PC-9 (cell line): ENCODE measurements around the gene UBE2O. TPM values are rescaled to one million over a fixed set of nuclear protein-coding genes. Genes with fewer than 3 reads are reported as not detected.

Experiments
- BruUV-seq: library from RNA; stranded (reverse); fragments of 400-500 nt; replicated peaks from 2 replicates; lab custom pipeline; 2021; lab: Mats Ljungman, UMichigan
- CTCF ChIA-PET: fragments of 300-600 bp; sonication (Branson Sonifier 250); formaldehyde crosslinking; loops from one replicate; lab custom pipeline; 2022; ENCODE audit warnings: antibody characterized with exemption; lab: Charles Lee
- POLR2A ChIA-PET: fragments of 300-600 bp; sonication (Branson Sonifier 250); formaldehyde crosslinking; loops from one replicate; lab custom pipeline; 2022; ENCODE audit warnings: antibody characterized with exemption; ENCODE audit not compliant: unreplicated experiment; lab: Charles Lee
- DNase-seq, 2 experiments: peaks; one replicate each; pipeline versions ENCODE4 v3.0.0 to v3.0.0-alpha.2; 2015 to 2022; ENCODE audit warnings: mixed read lengths in 1 of 2
- H2AFZ ChIP-seq: fragments of 200-600 bp; sonication (generic); 2 replicates; pipeline ENCODE4 v1.8.1; 2017; ENCODE audit warnings: antibody characterized with exemption
- H3F3A ChIP-seq: fragments of 200-600 bp; sonication (generic); 2 replicates; pipeline ENCODE4 v1.8.1; 2017; ENCODE audit warnings: antibody characterized with exemption, mild to moderate bottlenecking, low read depth; ENCODE audit not compliant: insufficient read depth
- H3K27ac ChIP-seq: fragments of 200-600 bp; sonication (generic); 2 replicates; pipeline ENCODE4 v1.6.1; 2016; ENCODE audit warnings: mixed run types
- H3K27me3 ChIP-seq: fragments of 200-600 bp; sonication (generic); 2 replicates; pipeline ENCODE4 v1.6.1; 2016; ENCODE audit warnings: low read depth, mixed run types; ENCODE audit not compliant: insufficient read depth
- H3K36me3 ChIP-seq: fragments of 200-600 bp; sonication (generic); 2 replicates; pipeline ENCODE4 v1.6.1; 2016; ENCODE audit warnings: low read depth, mixed run types
- H3K4me1 ChIP-seq: fragments of 200-600 bp; sonication (generic); replicated peaks from 2 replicates; pipeline ENCODE4 v1.6.1; 2016; ENCODE audit warnings: mixed run types; ENCODE audit not compliant: insufficient read depth
- H3K4me2 ChIP-seq: fragments of 200-600 bp; sonication (generic); 2 replicates; pipeline ENCODE4 v1.6.1; 2017; ENCODE audit warnings: mixed run types
- H3K4me3 ChIP-seq: fragments of 200-600 bp; sonication (generic); 2 replicates; pipeline ENCODE4 v1.6.1; 2016; ENCODE audit warnings: mixed run types
- H3K79me2 ChIP-seq: fragments of 200-600 bp; sonication (generic); 2 replicates; pipeline ENCODE4 v1.6.1; 2017; ENCODE audit warnings: low read depth, mixed run types
- H3K9me2 ChIP-seq: fragments of 200-600 bp; sonication (generic); 2 replicates; pipeline ENCODE4 v1.8.1; 2017; ENCODE audit warnings: mild to moderate bottlenecking; ENCODE audit not compliant: insufficient read depth
- H3K9me3 ChIP-seq: fragments of 200-600 bp; sonication (generic); 2 replicates; pipeline ENCODE4 v1.8.1; 2016; ENCODE audit warnings: low read depth; ENCODE audit not compliant: insufficient read depth
- H4K20me1 ChIP-seq: fragments of 200-600 bp; sonication (generic); 2 replicates; pipeline ENCODE4 v1.8.1; 2017; ENCODE audit not compliant: insufficient read depth
- EZH2 ChIP-seq: fragments of 200-600 bp; sonication (generic); IDR thresholded peaks from 2 replicates; pipeline ENCODE4 v1.8.0; 2017; ENCODE audit warnings: antibody characterized with exemption, low read depth
- intact Hi-C: fragments of 100-400 bp; cut with micrococcal nuclease; formaldehyde crosslinking; loops from one replicate; pipeline ENCODE4 v1.10.0; 2022; ENCODE audit not compliant: unreplicated experiment
- total RNA-seq: library from RNA; stranded (reverse); gene quantifications from 2 replicates; pipeline ENCODE4 v1.2.3, GENCODE V29; 2021
- TF ChIP-seq, protein P1 (sequence below): fragments of 200-600 bp; sonication (generic); conservative IDR thresholded peaks from 2 replicates; pipeline ENCODE4 v1.6.1; 2017; ENCODE audit warnings: mixed run types, antibody characterized with exemption, mild to moderate bottlenecking, moderate library complexity

UBE2O gene
- total RNA-seq, 1 experiment from 2014 or later: 28.0 TPM

DNA sequence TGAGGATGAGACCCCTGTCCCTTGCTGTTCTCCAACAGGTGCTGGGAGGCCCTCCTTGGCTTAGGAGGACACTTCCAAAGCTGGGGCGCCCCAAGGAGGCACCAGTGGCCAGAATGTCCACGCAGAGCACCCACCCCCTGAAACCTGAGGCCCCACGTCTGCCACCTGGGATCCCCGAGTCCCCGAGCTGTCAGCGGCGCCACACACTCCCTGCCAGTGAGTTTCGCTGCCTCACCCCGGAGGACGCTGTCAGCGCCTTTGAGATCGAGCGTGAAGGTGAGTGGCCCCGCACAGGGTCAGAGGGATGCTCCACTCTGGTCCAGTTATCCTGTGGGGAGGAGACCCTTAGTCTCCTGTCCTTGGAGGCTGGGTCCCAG, 15.7 kb upstream of the UBE2O start:
- Histone ChIP-seq H3K27ac (no peak overlapping the region), H3K36me3 (no peaks in the 10 kb centered on the region), H3F3A (no peaks in the 10 kb centered on the region), H3K9me2 (no peaks in the 10 kb centered on the region), H3K4me2 (no peak overlapping the region), H3K79me2 (no peaks in the 10 kb centered on the region), H3K4me3 (no peak overlapping the region), H3K9me3 (no peaks in the 10 kb centered on the region), H3K27me3 (no peaks in the 10 kb centered on the region), H3K4me1 (no peaks in the 10 kb centered on the region), H4K20me1 (no peaks in the 10 kb centered on the region), H2AFZ (no peak overlapping the region)
- ChIA-PET POLR2A (no interaction called here), CTCF (no interaction called here)
- TF ChIP-seq, protein P1, sequence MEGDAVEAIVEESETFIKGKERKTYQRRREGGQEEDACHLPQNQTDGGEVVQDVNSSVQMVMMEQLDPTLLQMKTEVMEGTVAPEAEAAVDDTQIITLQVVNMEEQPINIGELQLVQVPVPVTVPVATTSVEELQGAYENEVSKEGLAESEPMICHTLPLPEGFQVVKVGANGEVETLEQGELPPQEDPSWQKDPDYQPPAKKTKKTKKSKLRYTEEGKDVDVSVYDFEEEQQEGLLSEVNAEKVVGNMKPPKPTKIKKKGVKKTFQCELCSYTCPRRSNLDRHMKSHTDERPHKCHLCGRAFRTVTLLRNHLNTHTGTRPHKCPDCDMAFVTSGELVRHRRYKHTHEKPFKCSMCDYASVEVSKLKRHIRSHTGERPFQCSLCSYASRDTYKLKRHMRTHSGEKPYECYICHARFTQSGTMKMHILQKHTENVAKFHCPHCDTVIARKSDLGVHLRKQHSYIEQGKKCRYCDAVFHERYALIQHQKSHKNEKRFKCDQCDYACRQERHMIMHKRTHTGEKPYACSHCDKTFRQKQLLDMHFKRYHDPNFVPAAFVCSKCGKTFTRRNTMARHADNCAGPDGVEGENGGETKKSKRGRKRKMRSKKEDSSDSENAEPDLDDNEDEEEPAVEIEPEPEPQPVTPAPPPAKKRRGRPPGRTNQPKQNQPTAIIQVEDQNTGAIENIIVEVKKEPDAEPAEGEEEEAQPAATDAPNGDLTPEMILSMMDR: no peak
- TF ChIP-seq EZH2: no peak
- no peak for DNase-seq
- intact Hi-C loops: loop anchor here (10.0 kb wide), 2 partner anchors 246 to 596 kb away; partner anchors contain the start of gene MXRA7
- BruUV-seq: no TSS peak

DNA sequence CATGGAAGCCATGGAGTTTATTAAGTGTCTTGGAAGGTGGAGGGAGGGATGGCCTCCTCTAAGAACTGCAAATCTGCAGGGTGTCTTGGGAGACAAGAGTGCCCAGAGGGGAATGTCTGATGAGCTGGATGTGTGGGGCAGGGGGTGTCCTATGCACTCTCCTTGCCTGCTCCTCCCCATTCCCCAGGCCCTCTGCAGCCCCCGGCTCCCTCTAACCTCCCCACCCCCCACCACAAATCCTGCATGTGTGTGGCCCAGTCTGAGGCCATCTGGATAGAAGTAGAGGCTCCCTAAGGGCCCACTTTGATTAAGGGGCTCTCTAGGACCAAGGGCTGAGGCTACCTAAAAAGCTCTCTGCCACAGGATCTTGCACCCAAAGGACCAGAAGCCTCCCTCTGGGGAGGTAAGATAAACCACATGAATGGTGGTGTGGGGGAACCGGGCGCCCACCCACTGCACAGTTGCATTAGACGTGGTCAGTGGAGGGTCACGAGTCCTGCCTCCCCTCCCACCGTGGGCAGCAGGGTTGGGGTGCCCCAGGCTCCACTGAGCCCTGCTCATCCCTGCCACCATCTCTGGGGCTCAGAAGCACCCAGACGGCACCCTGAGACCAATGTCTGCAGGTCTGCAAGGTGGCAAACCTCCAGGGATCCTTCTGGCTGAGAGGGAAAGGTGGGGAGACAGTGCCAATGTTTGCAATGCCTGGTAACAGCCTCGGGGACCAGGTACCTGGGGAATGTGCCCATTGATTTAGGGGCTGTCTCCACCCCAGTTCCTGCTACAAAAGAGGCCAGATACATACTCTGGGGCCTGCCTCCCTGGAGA, 15.1 kb upstream of the UBE2O start:
- BruUV-seq: no TSS peak
- no peaks in the 10 kb centered on the region for H3K4me1 ChIP-seq
- TF ChIP-seq EZH2: no peak
- no peaks in the 10 kb centered on the region for H3F3A ChIP-seq
- H4K20me1 ChIP-seq: no peaks in the 10 kb centered on the region
- POLR2A ChIA-PET: no interaction called here
- no peaks in the 10 kb centered on the region for H3K36me3 ChIP-seq
- CTCF ChIA-PET: interaction anchor here (0.7 kb wide), 1 partner anchor 9 kb away, joined by 3 read pairs; no protein-coding TSS in a partner anchor
- H3K9me3 ChIP-seq: no peaks in the 10 kb centered on the region
- DNase-seq: no peak
- no peak overlapping the region for H3K4me2 ChIP-seq
- no peak overlapping the region for H3K4me3 ChIP-seq
- H3K9me2 ChIP-seq: no peaks in the 10 kb centered on the region
- no peak overlapping the region for H2AFZ ChIP-seq
- no peaks in the 10 kb centered on the region for H3K79me2 ChIP-seq
- H3K27me3 ChIP-seq: no peaks in the 10 kb centered on the region
- no peak overlapping the region for H3K27ac ChIP-seq
- intact Hi-C loops: loop anchor here (1.0 to 10.0 kb wide), 3 partner anchors 79 to 597 kb away; partner anchors contain the start of gene MXRA7

DNA sequence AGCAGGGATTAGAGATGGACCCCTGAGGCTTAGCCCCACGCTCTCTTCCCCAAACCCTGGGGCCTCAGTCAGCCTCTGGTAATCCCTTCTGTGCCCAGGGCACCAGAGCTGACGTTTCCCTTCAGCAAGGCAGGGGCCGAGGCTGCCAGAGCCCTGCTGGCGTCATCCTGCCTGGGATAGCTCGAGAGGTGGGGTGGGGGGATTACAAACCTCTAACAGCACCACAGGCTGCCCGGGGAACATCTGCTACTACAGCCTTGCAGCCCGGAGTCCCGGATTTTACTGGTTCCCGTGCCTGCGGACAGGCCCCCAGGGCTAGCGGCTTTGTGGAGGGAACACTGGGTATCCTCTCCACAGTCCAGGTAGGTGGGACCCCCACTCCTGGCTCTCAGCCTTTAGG, 14.4 kb upstream of the UBE2O start, which contains the start of gene AANAT:
Gene AANAT, plus strand, starts transcription at position 238 of the 400 bp plus-strand sequence. CDS start 1,144 bp downstream, outside the sequence.
- CTCF ChIA-PET: interaction anchor here (0.6 to 1.4 kb wide), 3 partner anchors 9 to 79 kb away, joined by 3 to 10 read pairs (median 7); partner anchors contain the start of gene RHBDF2
- no peak within 1 kb of the TSS for H3K27ac ChIP-seq
- H3K79me2 ChIP-seq: no peaks in the 10 kb centered on the region
- no peak within 1 kb of the TSS for H3K4me2 ChIP-seq
- H2AFZ ChIP-seq: no peak within 1 kb of the TSS
- intact Hi-C loops: loop anchor here (1.0 to 10.0 kb wide), 3 partner anchors 80 to 597 kb away; partner anchors contain the start of gene MXRA7
- DNase-seq: no peak
- POLR2A ChIA-PET: interaction anchor here (0.6 kb wide), 1 partner anchor 50 kb away, joined by 3 read pairs; no protein-coding TSS in a partner anchor
- H3K4me1 ChIP-seq: no peaks in the 10 kb centered on the region
- TF ChIP-seq EZH2: no peak
- TF ChIP-seq, protein P1: no peak
- H3K27me3 ChIP-seq: no peaks in the 10 kb centered on the region
- no peaks in the 10 kb centered on the region for H3K9me2 ChIP-seq
- H3K4me3 ChIP-seq: no peak within 1 kb of the TSS
- no TSS peak for BruUV-seq
- H3K36me3 ChIP-seq: no peaks in the 10 kb centered on the region
- no peaks in the 10 kb centered on the region for H3K9me3 ChIP-seq
- H3F3A ChIP-seq: no peaks in the 10 kb centered on the region
- H4K20me1 ChIP-seq: no peaks in the 10 kb centered on the region
